H1 (cell line): ENCODE data around the gene CAPZB. TPM values are rescaled to one million over a fixed set of nuclear protein-coding genes. Genes with fewer than 3 reads are reported as not detected.

ENCODE experiments used
- ASH2L ChIP-seq: fragments of 200-600, 300-600 bp; sonication (generic); IDR thresholded peaks from one replicate; pipeline ENCODE4 v1.7.1; 2017; ENCODE audit warnings: low read length
- E2F6 ChIP-seq: IDR thresholded peaks from 2 replicates; pipeline ENCODE4 v1.6.1; 2012; ENCODE audit warnings: inconsistent platforms
- FOSL1 ChIP-seq: IDR thresholded peaks from 2 replicates; pipeline ENCODE4 v1.6.1; 2011; ENCODE audit warnings: mild to moderate bottlenecking, low read depth, low read length, moderate library complexity; ENCODE audit not compliant: insufficient read depth
- SIN3A ChIP-seq, 2 experiments: IDR thresholded peaks in 1 of 2; conservative IDR thresholded peaks in 1 of 2; 2 replicates each; pipeline ENCODE4 v1.6.1; 2011 to 2012; ENCODE audit warnings: low read length in 2 of 2, improper control_type of control experiment in 1 of 2, low read depth in 1 of 2, mild to moderate bottlenecking in 1 of 2
- TBP ChIP-seq: IDR thresholded peaks from 2 replicates; pipeline ENCODE4 v1.6.1; 2011; ENCODE audit warnings: low read depth, low read length, improper control_type of control experiment
- YY1 ChIP-seq: IDR thresholded peaks from 2 replicates; pipeline ENCODE4 v1.6.1; 2011; ENCODE audit warnings: low read depth, mild to moderate bottlenecking, low read length
- polyA plus RNA-seq, 7 experiments: library from polyadenylated mRNA; depleted of rRNA in 3 of 7; stranded (reverse) in 5 of 7; unstranded in 2 of 7; fragments of >200 nt in 5 of 7; fragments of 200-250 nt in 2 of 7; gene quantifications; 1 replicate in 5 of 7; 2 replicates in 1 of 7; 4 replicates in 1 of 7; pipeline versions ENCODE4 v1.2.1 to v1.2.3, GENCODE V29; 2011 to 2013; ENCODE audit warnings: missing spikeins in 2 of 7, mixed read lengths in 2 of 7
- total RNA-seq: library from RNA; stranded (reverse); fragmentation: NEBNext Ultra II Directional; extraction: Animal tissue kit (Norgen Biotek cat#: 25700); gene quantifications from 2 replicates; pipeline ENCODE4 v1.2.1, GENCODE V29; 2021

The CAPZB gene
- total and polyA plus RNA-seq, 2 of the 8 experiments (the other 6 are each of a cell fraction or from before 2014, with no cell fraction given), result 162 to 371 TPM

DNA sequence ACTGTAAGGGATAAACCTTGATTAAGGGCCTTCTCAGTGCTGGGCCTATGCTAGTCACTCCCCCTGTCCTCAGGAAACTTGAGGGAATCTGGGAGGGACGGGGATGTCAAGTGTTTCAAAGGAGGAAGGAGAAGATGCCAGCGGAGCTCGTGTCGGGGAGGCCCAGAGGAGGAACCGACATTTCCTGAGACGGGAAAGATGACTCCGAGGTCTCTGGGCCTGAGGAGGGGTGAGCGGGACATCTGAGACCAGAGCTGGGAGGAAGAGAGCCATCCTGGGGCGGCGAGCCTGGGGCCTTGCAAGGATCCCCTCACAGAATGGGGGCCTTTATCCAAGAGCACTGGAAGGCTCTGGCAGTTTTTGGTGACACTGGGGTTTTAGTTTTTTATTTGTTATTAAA, 162.9 kb downstream of the CAPZB start (continued):
- TF ChIP-seq E2F6 (no peak), YY1 (no peak), ASH2L (no peak), SIN3A (conservative IDR thresholded peaks at IDR 0.05 in 1 of 2, IDR thresholded peaks at IDR 0.05 in 1 of 2; ENCODE audit: low read depth in 1 of 2, low read length in 2 of 2) (no peak), FOSL1 (no peak), TBP (no peak)
